Loucy (cell line): ENCODE measurements around the gene BCAP29.

Source experiments
- H2AFZ ChIP-seq: fragments of 200-600 bp; sonication (generic); 2 replicates; pipeline ENCODE4 v1.6.0; 2016; ENCODE audit warnings: antibody characterized with exemption, mild to moderate bottlenecking, low read length, moderate library complexity
- H3F3A ChIP-seq: fragments of 200-600 bp; 2 replicates; pipeline ENCODE4 v1.6.0; 2016; ENCODE audit warnings: antibody characterized with exemption, low read depth, mild to moderate bottlenecking
- H3K27me3 ChIP-seq: fragments of 200-600 bp; sonication (generic); 2 replicates; pipeline ENCODE4 v1.6.1; 2014; ENCODE audit warnings: low read length, mild to moderate bottlenecking; ENCODE audit not compliant: insufficient read depth, poor library complexity, severe bottlenecking
- H3K36me3 ChIP-seq: fragments of 200-600 bp; sonication (generic); 2 replicates; pipeline ENCODE4 v1.6.1; 2016; ENCODE audit warnings: low read length; ENCODE audit not compliant: insufficient read depth
- H3K4me1 ChIP-seq: fragments of 200-600 bp; sonication (generic); 2 replicates; pipeline ENCODE4 v1.5.1; 2014; ENCODE audit warnings: low read length, mild to moderate bottlenecking; ENCODE audit not compliant: insufficient read depth, poor library complexity, severe bottlenecking
- H3K4me2 ChIP-seq: fragments of 200-600 bp; sonication (generic); 2 replicates; pipeline ENCODE4 v1.6.0; 2014; ENCODE audit warnings: antibody characterized with exemption, low read length, low read depth, mild to moderate bottlenecking; ENCODE audit not compliant: poor library complexity, severe bottlenecking
- H3K4me3 ChIP-seq: fragments of 200-600 bp; sonication (generic); 2 replicates; pipeline ENCODE4 v1.5.1; 2014; ENCODE audit warnings: low read length, mild to moderate bottlenecking, mixed read lengths; ENCODE audit not compliant: poor library complexity, severe bottlenecking
- H3K79me2 ChIP-seq: fragments of 200-600 bp; sonication (generic); 2 replicates; pipeline ENCODE4 v1.6.1; 2014; ENCODE audit warnings: low read length; ENCODE audit not compliant: insufficient read depth
- H3K9ac ChIP-seq: fragments of 200-600 bp; sonication (generic); 2 replicates; pipeline ENCODE4 v1.6.0; 2014; ENCODE audit warnings: mild to moderate bottlenecking, low read depth, low read length, moderate library complexity; ENCODE audit not compliant: poor library complexity, severe bottlenecking
- H3K9me2 ChIP-seq: fragments of 200-600 bp; sonication (generic); replicated peaks from 2 replicates; pipeline ENCODE4 v1.6.1; 2016; ENCODE audit warnings: low read depth, low read length, mixed read lengths
- H3K9me3 ChIP-seq: fragments of 200-600 bp; sonication (generic); 2 replicates; pipeline ENCODE4 v1.6.1; 2014; ENCODE audit warnings: mild to moderate bottlenecking, antibody characterized with exemption, low read length, low read depth; ENCODE audit not compliant: insufficient read depth
- H4K20me1 ChIP-seq: fragments of 200-600 bp; sonication (generic); 2 replicates; pipeline ENCODE4 v1.6.0; 2014; ENCODE audit warnings: antibody characterized with exemption, low read length, mild to moderate bottlenecking; ENCODE audit not compliant: insufficient read depth, poor library complexity, severe bottlenecking
- CTCF ChIP-seq: fragments of 200-600 bp; sonication (generic); conservative IDR thresholded peaks from 2 replicates; pipeline ENCODE4 v1.5.1; 2014; ENCODE audit warnings: mild to moderate bottlenecking, antibody characterized with exemption, low read length
- EZH2phosphoT487 ChIP-seq: fragments of 200-600 bp; IDR thresholded peaks from 2 replicates; pipeline ENCODE4 v1.6.1; 2018; ENCODE audit warnings: antibody characterized with exemption, mild to moderate bottlenecking, moderate library complexity, borderline replicate concordance

BCAP29 gene

DNA sequence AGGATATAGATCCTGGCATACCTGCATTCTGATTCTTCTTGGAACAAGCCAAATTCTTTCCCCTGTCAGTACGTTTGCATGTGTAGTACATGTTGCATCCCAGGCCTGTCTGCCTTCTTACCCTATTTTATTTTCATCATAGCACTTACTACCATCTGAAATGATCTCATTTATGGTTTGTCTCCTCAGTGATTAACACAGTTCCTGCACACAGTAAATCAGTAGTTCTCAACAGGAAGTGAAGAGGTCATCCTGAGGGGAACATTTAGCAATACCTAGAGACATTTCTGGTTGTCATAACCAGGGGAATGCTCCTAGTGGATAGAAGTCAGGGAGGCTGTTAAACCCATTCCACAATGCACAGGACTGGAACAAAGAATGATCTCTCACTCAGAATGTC lies 42.4 kb downstream of the BCAP29 start:
- peaks cover 8% of the 10 kb centered on the region for H3K4me1 ChIP-seq
- H3K9me2 ChIP-seq = no peaks in the 10 kb centered on the region
- no peaks in the 10 kb centered on the region for H3F3A ChIP-seq
- TF ChIP-seq EZH2phosphoT487 = no peak
- TF ChIP-seq CTCF = no peak
- H3K36me3 ChIP-seq = no peaks in the 10 kb centered on the region
- no peak overlapping the region for H3K4me2 ChIP-seq
- no peaks in the 10 kb centered on the region for H3K79me2 ChIP-seq
- no peak overlapping the region for H3K4me3 ChIP-seq
- no peak overlapping the region for H3K9ac ChIP-seq
- H3K27me3 ChIP-seq = no peaks in the 10 kb centered on the region
- H2AFZ ChIP-seq = no peak overlapping the region
- H4K20me1 ChIP-seq = no peaks in the 10 kb centered on the region
- H3K9me3 ChIP-seq = no peaks in the 10 kb centered on the region

GRCh38 chr7:107622894-107623293 lies 42.8 kb downstream of the BCAP29 start:
- H3K4me2 ChIP-seq = no peak overlapping the region
- no peaks in the 10 kb centered on the region for H3K36me3 ChIP-seq
- no peaks in the 10 kb centered on the region for H3K79me2 ChIP-seq
- peaks cover 8% of the 10 kb centered on the region for H3K4me1 ChIP-seq
- H2AFZ ChIP-seq = no peak overlapping the region
- TF ChIP-seq EZH2phosphoT487 (no peak), CTCF (no peak)
- H3K9me3 ChIP-seq = no peaks in the 10 kb centered on the region
- H3K27me3 ChIP-seq = no peaks in the 10 kb centered on the region
- H3K4me3 ChIP-seq = no peak overlapping the region
- H4K20me1 ChIP-seq = no peaks in the 10 kb centered on the region
- H3K9ac ChIP-seq = no peak overlapping the region
- no peaks in the 10 kb centered on the region for H3K9me2 ChIP-seq
- H3F3A ChIP-seq = no peaks in the 10 kb centered on the region

DNA sequence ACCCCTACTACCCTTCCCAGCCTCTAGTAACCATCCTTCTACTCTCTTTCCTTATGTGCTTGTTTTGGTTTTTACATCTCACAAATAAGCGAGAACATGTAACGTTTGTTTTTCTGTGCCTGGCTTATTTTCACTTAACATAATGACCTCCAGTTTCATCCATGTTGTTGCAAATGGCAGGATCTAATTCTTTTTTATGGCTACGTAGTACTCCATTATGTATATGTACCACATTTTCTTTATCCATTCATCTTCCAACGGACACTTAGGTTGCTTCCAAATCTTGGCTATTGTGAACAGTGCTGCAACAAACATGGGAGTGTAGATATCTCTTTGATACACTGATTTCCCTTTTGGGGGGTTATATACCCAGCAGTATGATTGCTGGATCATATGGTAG lies 47.0 kb downstream of the BCAP29 start:
- Histone ChIP-seq H3K4me3 (no peak overlapping the region), H4K20me1 (no peaks in the 10 kb centered on the region), H3K79me2 (no peaks in the 10 kb centered on the region), H3K4me2 (no peak overlapping the region), H3K4me1 (peaks cover 15% of the 10 kb centered on the region), H3K27me3 (no peaks in the 10 kb centered on the region), H3F3A (no peaks in the 10 kb centered on the region), H3K9me3 (no peaks in the 10 kb centered on the region), H3K9ac (no peak overlapping the region), H3K9me2 (no peaks in the 10 kb centered on the region), H3K36me3 (no peaks in the 10 kb centered on the region), H2AFZ (no peak overlapping the region)
- TF ChIP-seq CTCF (no peak), EZH2phosphoT487 (no peak)
